Fibroblast of lung (primary cell): Measurements from ENCODE around the gene TMC1. TPM values are rescaled to one million over a fixed set of nuclear protein-coding genes. Genes with fewer than 3 reads are reported as not detected.

Experiments
- DNase-seq, 2 donors: peaks; one replicate each; pipeline versions ENCODE4 v3.0.0 to v3.0.0-alpha.2; 2010; ENCODE audit warnings: low read depth in 2 of 2
- H2AFZ ChIP-seq: 2 replicates; pipeline ENCODE4 v1.5.1; 2012; ENCODE audit warnings: low read length, control low read depth, inconsistent platforms
- H3K27ac ChIP-seq: 2 replicates; pipeline ENCODE4 v1.5.1; 2011; ENCODE audit warnings: low read length, control low read depth; ENCODE audit not compliant: insufficient read depth
- H3K27me3 ChIP-seq: 2 replicates; pipeline ENCODE4 v1.5.1; 2011; ENCODE audit warnings: mild to moderate bottlenecking, low read length; ENCODE audit not compliant: control insufficient read depth, insufficient read depth
- H3K36me3 ChIP-seq: 2 replicates; pipeline ENCODE4 v1.5.1; 2011; ENCODE audit warnings: low read length; ENCODE audit not compliant: control insufficient read depth, insufficient read depth
- H3K4me1 ChIP-seq: 2 replicates; pipeline ENCODE4 v1.5.1; 2011; ENCODE audit warnings: low read length; ENCODE audit not compliant: control insufficient read depth, insufficient read depth; ENCODE audit errors: extremely low read depth
- H3K4me2 ChIP-seq: 2 replicates; pipeline ENCODE4 v1.5.1; 2011; ENCODE audit warnings: low read length, control low read depth; ENCODE audit not compliant: insufficient read depth; ENCODE audit errors: extremely low read depth
- H3K4me3 ChIP-seq, 4 experiments: fragments of 200-600 bp in 1 of 4; sonication (generic) in 1 of 4; replicated peaks in 1 of 4; 2 replicates each; pipeline ENCODE4 v1.5.1; 2011 to 2016; ENCODE audit warnings: low read length in 4 of 4, low read depth in 3 of 4, mild to moderate bottlenecking in 3 of 4, control low read depth in 2 of 4, inconsistent platforms in 1 of 4, mixed read lengths in 1 of 4; ENCODE audit not compliant: insufficient read depth in 1 of 4; ENCODE audit errors: control extremely low read depth in 1 of 4
- H3K79me2 ChIP-seq: 2 replicates; pipeline ENCODE4 v1.5.1; 2012; ENCODE audit warnings: mild to moderate bottlenecking, low read length, inconsistent platforms; ENCODE audit not compliant: control insufficient read depth, insufficient read depth
- H3K9ac ChIP-seq: 2 replicates; pipeline ENCODE4 v1.5.1; 2011; ENCODE audit warnings: mild to moderate bottlenecking, low read length, control low read depth; ENCODE audit not compliant: insufficient read depth
- H3K9me3 ChIP-seq: 2 replicates; pipeline ENCODE4 v1.5.1; 2012; ENCODE audit warnings: low read depth, low read length; ENCODE audit not compliant: control insufficient read depth, insufficient read depth
- H4K20me1 ChIP-seq: 2 replicates; pipeline ENCODE4 v1.5.1; 2011; ENCODE audit warnings: low read length; ENCODE audit not compliant: control insufficient read depth, insufficient read depth; ENCODE audit errors: extremely low read depth
- CTCF ChIP-seq, 2 donors: IDR thresholded peaks in 1 of 2; conservative IDR thresholded peaks in 1 of 2; 1 replicate in 1 of 2; 2 replicates in 1 of 2; pipeline ENCODE4 v1.5.1; 2011 to 2012; ENCODE audit warnings: low read length in 2 of 2, control low read depth in 1 of 2, inconsistent platforms in 1 of 2, low read depth in 1 of 2, mild to moderate bottlenecking in 1 of 2
- EZH2 ChIP-seq: IDR thresholded peaks from 2 replicates; pipeline ENCODE4 v1.5.1; 2012; ENCODE audit warnings: low read length, control low read depth, mild to moderate bottlenecking; ENCODE audit errors: missing control alignments
- polyA plus RNA-seq, 2 donors: library from polyadenylated mRNA; depleted of rRNA in 1 of 2; stranded (reverse) in 1 of 2; unstranded in 1 of 2; fragments of >200 nt; gene quantifications; 2 replicates each; pipeline ENCODE4 v1.2.1, GENCODE V29; 2011 to 2012; ENCODE audit warnings: missing spikeins in 1 of 2
- total RNA-seq: library from RNA; depleted of rRNA; stranded (reverse); fragments of >200 nt; gene quantifications from 2 replicates; pipeline ENCODE4 v1.2.1, GENCODE V29; 2014

Gene TMC1
- total and polyA plus RNA-seq, 2 donors (not counting 1 experiment from before 2014, with no cell fraction given) = 0.27 to 0.33 TPM

- Histone ChIP-seq H3K9me3 (no peaks in the 10 kb centered on the region), H3K36me3 (no peaks in the 10 kb centered on the region), H3K9ac (no peak overlapping the region), H3K79me2 (no peaks in the 10 kb centered on the region), H2AFZ (no peak overlapping the region), H3K4me2 (no peak overlapping the region), H3K4me3 (no peak overlapping the region), H3K4me1 (no peaks in the 10 kb centered on the region), H4K20me1 (no peaks in the 10 kb centered on the region), H3K27me3 (no peaks in the 10 kb centered on the region), H3K27ac (no peak overlapping the region)
- no peak for TF ChIP-seq CTCF (conservative IDR thresholded peaks at IDR 0.05 in 1 of 2, IDR thresholded peaks at IDR 0.05 in 1 of 2; ENCODE audit: low read depth in 1 of 2, low read length in 2 of 2)
- TF ChIP-seq EZH2 = no peak
- no peak for DNase-seq
These were observed 227.9 kb downstream of the TMC1 start for GRCh38 chr9:72749276-72749675.

- peak in 1 of 2 donors; percentile 7 for DNase-seq
- H3K27ac ChIP-seq = no peak overlapping the region
These were observed 230.1 kb downstream of the TMC1 start for GRCh38 chr9:72751541-72751940.

GRCh38 chr9:72753266-72753893, 232.0 kb downstream of the TMC1 start:
- Histone ChIP-seq H3K4me2 (no peak overlapping the region), H4K20me1 (no peaks in the 10 kb centered on the region), H3K27me3 (no peaks in the 10 kb centered on the region), H3K36me3 (no peaks in the 10 kb centered on the region), H2AFZ (no peak overlapping the region), H3K9ac (no peak overlapping the region), H3K79me2 (no peaks in the 10 kb centered on the region), H3K4me1 (no peaks in the 10 kb centered on the region), H3K9me3 (no peaks in the 10 kb centered on the region), H3K4me3 (no peak overlapping the region), H3K27ac (no peak overlapping the region)
- TF ChIP-seq EZH2 (no peak), CTCF (conservative IDR thresholded peaks at IDR 0.05 in 1 of 2, IDR thresholded peaks at IDR 0.05 in 1 of 2; ENCODE audit: low read depth in 1 of 2, low read length in 2 of 2) (peak; percentile 27 to 49)
- peak; percentile 30 for DNase-seq

More at GRCh38 chr9:72751541-72751940, 230.1 kb downstream of the TMC1 start:
- Histone ChIP-seq H3K9ac (no peak overlapping the region), H3K4me2 (no peak overlapping the region), H3K36me3 (no peaks in the 10 kb centered on the region), H3K4me3 (no peak overlapping the region), H2AFZ (no peak overlapping the region), H3K4me1 (no peaks in the 10 kb centered on the region), H4K20me1 (no peaks in the 10 kb centered on the region), H3K27me3 (no peaks in the 10 kb centered on the region), H3K79me2 (no peaks in the 10 kb centered on the region), H3K9me3 (no peaks in the 10 kb centered on the region)
- no peak for TF ChIP-seq CTCF (conservative IDR thresholded peaks at IDR 0.05 in 1 of 2, IDR thresholded peaks at IDR 0.05 in 1 of 2; ENCODE audit: low read depth in 1 of 2, low read length in 2 of 2)
- TF ChIP-seq EZH2 = no peak
